HEK293 (cell line): Measurements from ENCODE around the gene ZBED4.

Source experiments
- CTCF ChIA-PET: fragments of 350-600 bp; formaldehyde crosslinking; extraction: SDS; loops from one replicate; lab custom pipeline; 2021; ENCODE audit warnings: antibody characterized with exemption; lab: Yijun Ruan, JAX
- POLR2A ChIA-PET: fragments of 300-600 bp; formaldehyde crosslinking; extraction: SDS; loops from one replicate; lab custom pipeline; 2020; ENCODE audit warnings: antibody characterized with exemption, inconsistent platforms; lab: Yijun Ruan, JAX
- H3K27ac ChIP-seq: fragments of 200-500 bp; sonication (Bioruptor generic); 2 replicates; pipeline ENCODE4 v1.5.1; 2014; ENCODE audit warnings: low read depth, low read length, control low read depth, inconsistent platforms; ENCODE audit errors: extremely low read depth
- H3K36me3 ChIP-seq, 2 experiments: fragments of 200-500 bp in 1 of 2; sonication (Bioruptor generic) in 1 of 2; 1 replicate in 1 of 2; 2 replicates in 1 of 2; pipeline ENCODE4 v1.5.1; 2014 to 2017; ENCODE audit warnings: inconsistent platforms in 2 of 2, low read length in 2 of 2; ENCODE audit not compliant: control insufficient read depth in 2 of 2, insufficient read depth in 1 of 2
- H3K4me1 ChIP-seq: fragments of 200-500 bp; sonication (Bioruptor generic); 2 replicates; pipeline ENCODE4 v1.5.1; 2014; ENCODE audit warnings: mild to moderate bottlenecking, low read length, inconsistent platforms; ENCODE audit not compliant: control insufficient read depth, insufficient read depth
- H3K4me3 ChIP-seq: 2 replicates; pipeline ENCODE4 v1.5.1; 2011; ENCODE audit warnings: low read depth, mild to moderate bottlenecking, control low read depth, low read length, moderate library complexity
- H3K9me3 ChIP-seq: fragments of 200-500 bp; sonication (Bioruptor generic); 2 replicates; pipeline ENCODE4 v1.5.1; 2014; ENCODE audit warnings: low read depth, low read length, inconsistent platforms; ENCODE audit not compliant: control insufficient read depth, insufficient read depth
- AEBP2 ChIP-seq: fragments of 450-650 bp; formaldehyde crosslinking; IDR thresholded peaks from 2 replicates; pipeline ENCODE4 v1.5.1; 2016; ENCODE audit warnings: missing biosample characterization, missing genetic modification characterization, borderline replicate concordance
- GLIS2 ChIP-seq: fragments of 450-650 bp; formaldehyde crosslinking; IDR thresholded peaks from 2 replicates; pipeline ENCODE4 v1.5.1; 2016; ENCODE audit warnings: missing biosample characterization, missing genetic modification characterization
- PRDM1 ChIP-seq: fragments of 450-650 bp; formaldehyde crosslinking; IDR thresholded peaks from 2 replicates; pipeline ENCODE4; 2016; ENCODE audit warnings: missing biosample characterization, missing genetic modification characterization
- ZBTB17 ChIP-seq: fragments of 450-650 bp; formaldehyde crosslinking; IDR thresholded peaks from 2 replicates; pipeline ENCODE4 v1.5.1; 2016; ENCODE audit warnings: missing biosample characterization, missing genetic modification characterization
- ZBTB7A ChIP-seq: fragments of 450-650 bp; formaldehyde crosslinking; IDR thresholded peaks from 2 replicates; pipeline ENCODE4 v1.5.1; 2016; ENCODE audit warnings: low read depth, missing biosample characterization, missing genetic modification characterization
- ZNF114 ChIP-seq: fragments of 450-650 bp; formaldehyde crosslinking; IDR thresholded peaks from 2 replicates; pipeline ENCODE4 v1.5.0; 2017; ENCODE audit warnings: missing biosample characterization, missing genetic modification characterization
- ZNF140 ChIP-seq: fragments of 450-650 bp; formaldehyde crosslinking; IDR thresholded peaks from 2 replicates; pipeline ENCODE4 v1.5.1; 2016; ENCODE audit warnings: missing biosample characterization, missing genetic modification characterization
- ZNF174 ChIP-seq: fragments of 450-650 bp; formaldehyde crosslinking; IDR thresholded peaks from 2 replicates; pipeline ENCODE4 v1.5.0; 2017; ENCODE audit warnings: missing biosample characterization, mild to moderate bottlenecking, missing genetic modification characterization
- ZNF18 ChIP-seq: fragments of 450-650 bp; formaldehyde crosslinking; IDR thresholded peaks from 2 replicates; pipeline ENCODE4 v1.5.1; 2016; ENCODE audit warnings: missing biosample characterization, missing genetic modification characterization
- ZNF23 ChIP-seq: fragments of 450-650 bp; formaldehyde crosslinking; IDR thresholded peaks from 2 replicates; pipeline ENCODE4 v1.5.1; 2016; ENCODE audit warnings: missing biosample characterization, missing genetic modification characterization, borderline replicate concordance
- ZNF24 ChIP-seq: fragments of 450-650 bp; formaldehyde crosslinking; IDR thresholded peaks from 2 replicates; pipeline ENCODE4 v1.5.1; 2016; ENCODE audit warnings: missing biosample characterization, missing genetic modification characterization
- ZNF248 ChIP-seq: fragments of 450-650 bp; formaldehyde crosslinking; IDR thresholded peaks from 2 replicates; pipeline ENCODE4 v1.5.1; 2017; ENCODE audit warnings: missing biosample characterization, missing genetic modification characterization
- ZNF26 ChIP-seq: fragments of 450-650 bp; formaldehyde crosslinking; IDR thresholded peaks from 2 replicates; pipeline ENCODE4 v1.5.1; 2016; ENCODE audit warnings: missing biosample characterization, missing genetic modification characterization
- ZNF335 ChIP-seq: fragments of 450-650 bp; formaldehyde crosslinking; conservative IDR thresholded peaks from 2 replicates; pipeline ENCODE4 v1.5.1; 2016; ENCODE audit warnings: missing biosample characterization, missing genetic modification characterization
- ZNF398 ChIP-seq: fragments of 450-650 bp; formaldehyde crosslinking; IDR thresholded peaks from 2 replicates; pipeline ENCODE4 v1.5.1; 2017; ENCODE audit warnings: missing biosample characterization, missing genetic modification characterization
- ZNF501 ChIP-seq: fragments of 450-650 bp; formaldehyde crosslinking; IDR thresholded peaks from 2 replicates; pipeline ENCODE4 v1.5.1; 2016; ENCODE audit warnings: missing biosample characterization, missing genetic modification characterization
- ZSCAN4 ChIP-seq: fragments of 450-650 bp; formaldehyde crosslinking; IDR thresholded peaks from 2 replicates; pipeline ENCODE4 v1.5.1; 2017; ENCODE audit warnings: missing biosample characterization, missing genetic modification characterization

The ZBED4 gene

GRCh38 chr22:49883294-49883640 lies 29.6 kb downstream of the ZBED4 start:
- ChIA-PET POLR2A (no interaction called here), CTCF (no interaction called here)
- Histone ChIP-seq H3K9me3 (no peaks in the 10 kb centered on the region; the same call in 1 of the 2 replicates), H3K4me1 (no peaks in the 10 kb centered on the region), H3K4me3 (no peak overlapping the region), H3K27ac (no peak overlapping the region), H3K36me3 (peaks cover 0 to 56% of the 10 kb centered on the region in 2 experiments; a peak in 2 of 3 replicates)
- TF ChIP-seq ZNF174 (tag by site-specific recombination) (no peak), GLIS2 (tag by site-specific recombination) (no peak), ZNF26 (tag by site-specific recombination) (no peak), ZBTB7A (no peak), ZNF114 (no peak), ZNF248 (tag by site-specific recombination) (no peak), ZNF24 (tag by site-specific recombination) (no peak), PRDM1 (no peak), ZBTB17 (tag by site-specific recombination) (no peak), ZNF398 (tag by site-specific recombination) (no peak), ZNF335 (tag by site-specific recombination) (no peak), ZNF23 (no peak), ZSCAN4 (tag by site-specific recombination) (no peak), ZNF501 (tag by site-specific recombination) (no peak), ZNF18 (tag by site-specific recombination) (no peak), ZNF140 (no peak)

- Histone ChIP-seq H3K27ac (no peak overlapping the region), H3K36me3 (peaks cover 0 to 64% of the 10 kb centered on the region in 2 experiments; a peak in 2 of 3 replicates), H3K9me3 (no peaks in the 10 kb centered on the region), H3K4me3 (no peak overlapping the region), H3K4me1 (no peaks in the 10 kb centered on the region)
- ChIA-PET POLR2A (no interaction called here), CTCF (no interaction called here)
- TF ChIP-seq AEBP2 = no peak
These were observed 30.4 kb downstream of the ZBED4 start for GRCh38 chr22:49884075-49884474.
